NT2/D1 (cell line): ENCODE measurements around the gene SLC44A5.

ENCODE experiments used
- SUZ12 ChIP-seq: IDR thresholded peaks from 2 replicates; pipeline ENCODE4 v1.6.1; 2011; ENCODE audit not compliant: insufficient read length, insufficient read depth; ENCODE audit errors: extremely low read depth
- YY1 ChIP-seq: IDR thresholded peaks from 2 replicates; pipeline ENCODE4 v1.6.1; 2011; ENCODE audit not compliant: insufficient read length, insufficient read depth
- ZNF274 ChIP-seq: IDR thresholded peaks from 2 replicates; pipeline ENCODE4 v1.6.1; 2011; ENCODE audit warnings: mild to moderate bottlenecking, low read depth, low read length

- TF ChIP-seq YY1 = no peak
- TF ChIP-seq ZNF274 = no peak
- no peak for TF ChIP-seq SUZ12
These were observed 27.6 kb downstream of the SLC44A5 start for GRCh38 chr1:75583282-75583681.
